Skeletal muscle satellite cell (primary cell): ENCODE data around the gene DDX47.
A peak's percentile ranks its signal among the peaks of the same experiment; 100 is the strongest.
"Not testable (repeated sequence)": the region's sequence is repeated elsewhere in the genome, so short reads cannot be mapped to it uniquely, and the experiment has no call there.

Experiments
- H3K27me3 ChIP-seq: 2 replicates; pipeline ENCODE4 v1.7.0; 2013; ENCODE audit warnings: low read length; ENCODE audit not compliant: control insufficient read depth, insufficient read depth
- H3K36me3 ChIP-seq: 2 replicates; pipeline ENCODE4 v1.7.0; 2013; ENCODE audit warnings: mild to moderate bottlenecking, control low read depth, low read length; ENCODE audit not compliant: insufficient read depth
- H3K4me1 ChIP-seq: 2 replicates; pipeline ENCODE4 v1.7.0; 2013; ENCODE audit warnings: low read length; ENCODE audit not compliant: control insufficient read depth, insufficient read depth
- H3K4me2 ChIP-seq: 2 replicates; pipeline ENCODE4 v1.7.0; 2013; ENCODE audit warnings: mild to moderate bottlenecking, low read length
- H3K4me3 ChIP-seq: 2 replicates; pipeline ENCODE4 v1.7.0; 2013; ENCODE audit warnings: low read length
- H3K9ac ChIP-seq: 2 replicates; pipeline ENCODE4 v1.7.0; 2013; ENCODE audit warnings: mild to moderate bottlenecking, low read depth, low read length, moderate library complexity
- H3K9me3 ChIP-seq: replicated peaks from 2 replicates; pipeline ENCODE4 v1.7.0; 2013; ENCODE audit warnings: mild to moderate bottlenecking, control low read depth, low read length

The DDX47 gene

DNA sequence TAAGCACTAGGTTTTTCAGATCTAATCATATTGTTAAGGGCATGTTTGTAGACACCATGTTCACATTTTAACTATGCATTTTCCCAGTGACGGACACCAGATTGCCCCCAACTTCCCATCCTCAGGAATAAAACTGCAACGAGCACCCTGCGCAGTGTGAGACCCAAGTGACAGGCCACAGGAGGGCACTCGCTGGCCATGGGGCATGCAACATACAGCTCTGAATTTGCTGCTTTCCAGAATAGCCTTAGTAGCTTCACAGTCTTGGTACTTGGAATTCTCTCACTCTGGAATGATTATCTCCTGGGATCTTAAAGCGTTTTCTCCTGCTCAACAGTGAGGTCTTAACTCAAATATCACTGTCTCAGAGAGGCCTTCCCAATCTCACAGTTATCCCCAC is 972 bp upstream of the DDX47 start:
- H3K9ac ChIP-seq, result no peak overlapping the region
- no peak overlapping the region for H3K4me3 ChIP-seq
- H3K27me3 ChIP-seq, result no peaks in the 10 kb centered on the region
- H3K4me1 ChIP-seq, result peaks cover 25% of the 10 kb centered on the region
- H3K9me3 ChIP-seq, result no peaks in the 10 kb centered on the region
- no peak overlapping the region for H3K4me2 ChIP-seq
- peaks cover 24% of the 10 kb centered on the region for H3K36me3 ChIP-seq

DNA sequence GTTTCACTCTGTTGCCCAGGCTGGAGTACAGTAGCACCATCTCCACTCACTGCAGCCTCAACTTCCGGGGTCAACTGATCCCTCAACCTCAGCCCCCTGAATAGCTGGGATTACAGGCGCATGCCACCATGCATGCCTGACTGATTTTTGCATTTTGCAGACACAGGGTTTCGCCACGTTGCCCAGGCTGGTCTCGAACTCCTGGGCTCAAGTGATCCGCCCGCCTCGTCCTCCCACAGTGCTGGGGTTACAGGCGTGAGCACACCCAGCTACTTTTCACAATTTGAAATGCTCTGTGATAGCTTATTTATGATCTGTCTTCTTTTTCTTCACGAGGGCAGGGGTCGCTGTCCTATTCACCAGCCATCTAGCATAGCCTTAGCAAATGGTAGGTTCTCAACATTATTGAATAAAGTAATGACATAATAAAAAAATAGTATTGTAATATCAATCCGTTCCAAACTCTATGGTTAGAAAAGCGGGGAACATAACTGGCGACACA is 477 bp upstream of the DDX47 start:
- Histone ChIP-seq H3K9ac (no peak overlapping the region), H3K4me1 (peaks cover 22% of the 10 kb centered on the region), H3K4me3 (no peak overlapping the region)

DNA sequence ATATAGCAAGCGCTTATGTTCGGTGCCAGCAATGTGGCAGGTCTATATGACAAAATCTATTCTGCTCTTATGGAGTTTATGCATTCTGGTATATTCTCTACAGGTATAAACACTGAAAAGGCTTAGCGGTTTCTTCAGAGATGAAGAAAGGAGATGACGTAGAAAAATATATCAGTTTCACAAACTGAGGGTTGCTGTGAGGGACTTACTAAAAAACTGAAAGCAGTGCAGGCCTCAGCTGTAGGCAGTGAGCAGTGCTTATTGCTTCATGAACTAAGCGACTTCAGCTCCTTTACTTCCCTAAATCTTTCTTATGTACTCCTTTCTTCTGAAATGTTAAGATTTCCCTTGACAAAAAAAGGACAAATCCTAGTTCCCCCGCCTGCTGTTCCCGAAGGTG is 4.5 kb downstream of the DDX47 start:
- Histone ChIP-seq H3K4me3 (no peak overlapping the region), H3K27me3 (no peaks in the 10 kb centered on the region), H3K9ac (no peak overlapping the region), H3K36me3 (peaks cover 53% of the 10 kb centered on the region), H3K4me1 (peaks cover 36% of the 10 kb centered on the region), H3K4me2 (no peak overlapping the region), H3K9me3 (no peaks in the 10 kb centered on the region)

More for the DNA sequence above, 477 bp upstream of the DDX47 start:
- no peaks in the 10 kb centered on the region for H3K27me3 ChIP-seq
- peaks cover 29% of the 10 kb centered on the region for H3K36me3 ChIP-seq
- no peaks in the 10 kb centered on the region for H3K9me3 ChIP-seq
- H3K4me2 ChIP-seq, result no peak overlapping the region

GRCh38 chr12:12818701-12819100 is 5.6 kb downstream of the DDX47 start:
- Histone ChIP-seq H3K9me3 (no peaks in the 10 kb centered on the region), H3K4me3 (no peak overlapping the region), H3K4me2 (no peak overlapping the region), H3K9ac (peak overlapping the region; percentile 73), H3K36me3 (peaks cover 64% of the 10 kb centered on the region), H3K27me3 (no peaks in the 10 kb centered on the region), H3K4me1 (peaks cover 46% of the 10 kb centered on the region)

GRCh38 chr12:12819221-12819620 is 6.1 kb downstream of the DDX47 start:
- Histone ChIP-seq H3K9ac (peak overlapping the region; percentile 73), H3K27me3 (no peaks in the 10 kb centered on the region), H3K9me3 (no peaks in the 10 kb centered on the region), H3K4me1 (peaks cover 43% of the 10 kb centered on the region), H3K4me3 (no peak overlapping the region), H3K4me2 (peak overlapping the region; percentile 62), H3K36me3 (peaks cover 69% of the 10 kb centered on the region)

DNA sequence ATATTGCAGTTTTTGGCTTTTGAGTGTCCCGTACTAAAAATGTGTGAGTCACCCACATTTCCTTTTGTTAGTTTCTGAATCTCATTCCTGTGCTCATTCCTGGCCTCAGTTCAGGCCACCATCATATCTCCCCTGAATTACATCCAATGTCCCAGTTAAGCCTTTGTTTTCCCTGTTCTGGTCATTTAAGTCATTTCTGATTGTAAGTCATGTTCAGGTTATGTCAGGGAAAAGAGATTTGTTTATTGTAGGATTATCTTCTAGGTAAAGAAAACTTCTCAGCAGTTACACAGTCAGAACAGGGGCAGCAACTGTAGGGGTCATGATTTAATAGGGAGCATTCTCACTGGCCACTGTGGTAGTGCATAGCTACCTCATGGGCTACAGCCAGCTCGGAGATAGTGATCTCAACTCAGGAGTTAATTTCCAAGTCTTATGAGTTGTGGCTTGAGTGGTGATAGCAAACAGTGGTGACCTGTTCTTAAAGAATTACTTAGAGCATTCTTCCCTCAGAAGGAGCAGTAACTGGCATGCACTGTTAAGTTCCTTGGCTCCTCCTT is 6.7 kb downstream of the DDX47 start:
- Histone ChIP-seq H3K4me2 (peak overlapping the region; percentile 62), H3K9ac (peak overlapping the region; percentile 73), H3K27me3 (no peaks in the 10 kb centered on the region), H3K36me3 (peaks cover 73% of the 10 kb centered on the region), H3K4me1 (peaks cover 40% of the 10 kb centered on the region), H3K9me3 (no peaks in the 10 kb centered on the region), H3K4me3 (peak overlapping the region; percentile 13)

- not testable (repeated sequence) for H3K4me3 ChIP-seq, H3K27me3 ChIP-seq, H3K9me3 ChIP-seq
- Histone ChIP-seq H3K4me2 (peak overlapping the region; percentile 62), H3K36me3 (peaks cover 73% of the 10 kb centered on the region), H3K9ac (peak overlapping the region; percentile 52), H3K4me1 (peaks cover 39% of the 10 kb centered on the region)
Observed at GRCh38 chr12:12820376-12820775, 7.2 kb downstream of the DDX47 start.

DNA sequence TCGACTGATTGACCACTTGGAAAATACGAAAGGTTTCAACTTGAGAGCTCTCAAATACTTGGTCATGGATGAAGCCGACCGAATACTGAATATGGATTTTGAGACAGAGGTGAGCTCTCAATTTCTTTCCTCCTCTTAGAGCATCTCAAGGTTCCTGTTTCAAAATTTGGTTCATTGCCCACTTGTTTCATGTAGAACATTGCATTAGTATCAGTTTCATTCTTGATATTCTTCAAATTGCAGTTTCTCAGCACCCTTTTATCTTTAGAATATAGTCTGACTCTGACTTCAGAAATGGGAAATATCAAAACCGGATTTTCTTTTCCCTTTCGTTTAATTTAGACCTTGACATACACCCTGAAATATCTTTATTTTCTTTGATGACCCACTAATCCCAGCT is 8.8 kb downstream of the DDX47 start:
- H3K27me3 ChIP-seq, result no peaks in the 10 kb centered on the region
- H3K4me2 ChIP-seq, result no peak overlapping the region
- no peaks in the 10 kb centered on the region for H3K9me3 ChIP-seq
- no peak overlapping the region for H3K9ac ChIP-seq
- H3K4me1 ChIP-seq, result peaks cover 39% of the 10 kb centered on the region
- peaks cover 72% of the 10 kb centered on the region for H3K36me3 ChIP-seq
- H3K4me3 ChIP-seq, result no peak overlapping the region

DNA sequence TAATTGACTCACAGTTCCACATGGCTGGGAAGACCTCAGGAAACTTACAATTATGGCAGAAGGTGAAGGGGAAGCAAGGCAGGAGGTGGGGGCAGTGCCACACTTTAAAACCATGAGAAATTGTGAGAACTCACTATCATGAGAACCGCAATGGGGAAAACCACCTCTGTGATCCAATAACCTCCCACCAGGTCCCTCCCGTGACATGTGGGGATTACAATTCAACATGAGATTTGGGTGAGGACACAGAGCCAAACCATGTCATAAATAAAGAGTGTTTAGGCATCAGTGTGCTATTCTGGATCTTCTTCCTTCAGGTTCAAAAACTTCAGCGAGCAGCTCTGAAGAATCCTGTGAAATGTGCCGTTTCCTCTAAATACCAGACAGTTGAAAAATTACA is 9.7 kb downstream of the DDX47 start:
- Histone ChIP-seq H3K36me3 (peaks cover 70% of the 10 kb centered on the region), H3K4me1 (peaks cover 39% of the 10 kb centered on the region), H3K9me3 (no peaks in the 10 kb centered on the region), H3K27me3 (no peaks in the 10 kb centered on the region), H3K4me3 (no peak overlapping the region), H3K9ac (no peak overlapping the region), H3K4me2 (no peak overlapping the region)

DNA sequence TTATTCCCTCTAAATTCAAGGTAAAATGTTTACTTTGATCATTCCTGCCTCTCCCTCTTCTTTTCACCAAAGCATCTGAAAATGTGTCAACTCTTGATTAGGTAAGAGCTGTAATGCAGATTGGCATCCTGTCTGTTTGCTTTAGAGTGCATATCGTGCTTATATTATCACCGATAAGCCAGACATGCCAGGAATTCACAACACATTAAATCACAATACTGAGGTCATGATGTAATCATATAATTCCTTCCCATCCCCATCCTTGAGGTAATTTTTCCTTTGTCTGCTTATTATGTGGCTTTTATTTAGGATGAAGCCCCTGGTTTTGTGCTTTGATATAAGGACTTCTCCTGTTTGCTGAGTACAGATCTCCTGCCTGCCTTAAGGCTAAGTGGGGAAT is 10.2 kb downstream of the DDX47 start:
- H3K4me2 ChIP-seq, result no peak overlapping the region
- no peak overlapping the region for H3K4me3 ChIP-seq
- H3K27me3 ChIP-seq, result no peaks in the 10 kb centered on the region
- peak overlapping the region; percentile 15 for H3K9ac ChIP-seq
- H3K9me3 ChIP-seq, result no peaks in the 10 kb centered on the region
- peaks cover 71% of the 10 kb centered on the region for H3K36me3 ChIP-seq
- peaks cover 39% of the 10 kb centered on the region for H3K4me1 ChIP-seq

- peaks cover 75% of the 10 kb centered on the region for H3K36me3 ChIP-seq
- H3K4me1 ChIP-seq, result peaks cover 35% of the 10 kb centered on the region
- H3K9ac ChIP-seq, result peak overlapping the region; percentile 15
Observed at GRCh38 chr12:12823811-12824210, 10.7 kb downstream of the DDX47 start.

DNA sequence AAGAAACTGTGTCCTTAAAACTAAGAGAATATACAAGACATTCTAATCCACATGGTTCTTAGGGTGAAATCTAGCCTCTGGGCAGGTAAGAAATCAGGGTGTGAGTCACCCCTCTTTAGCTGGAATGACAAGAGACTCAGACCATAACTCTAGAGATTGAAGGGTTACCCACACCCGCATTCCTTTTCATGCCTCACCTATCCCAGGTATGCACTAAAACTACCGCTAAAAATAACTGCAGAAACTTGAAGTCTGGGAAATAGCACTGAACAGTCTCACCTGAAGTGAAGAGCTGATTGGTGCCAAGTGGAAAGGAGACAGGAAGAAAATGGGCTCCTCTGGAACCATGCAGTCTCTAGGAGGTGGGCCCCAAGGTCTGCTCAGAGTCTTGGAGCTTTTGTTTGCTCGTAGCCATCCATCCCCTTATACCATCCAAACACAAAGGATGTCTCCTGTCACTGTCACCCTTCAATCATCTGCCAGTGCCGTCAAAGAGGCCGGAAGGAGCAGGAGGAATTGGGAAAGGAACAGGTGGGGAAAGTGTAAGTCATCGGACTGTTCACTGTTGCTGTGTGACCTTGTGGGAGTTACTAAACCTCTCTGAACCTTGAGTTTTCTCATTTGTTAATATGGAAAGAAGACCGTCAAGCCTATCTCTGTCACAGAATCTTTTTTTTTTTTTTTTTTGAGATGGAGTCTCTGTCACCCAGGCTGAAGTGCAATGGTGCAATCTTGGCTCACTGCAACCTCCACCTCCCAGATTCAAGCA is 22.4 kb downstream of the DDX47 start:
- Histone ChIP-seq H3K36me3 (peaks cover 21% of the 10 kb centered on the region), H3K9ac (no peak overlapping the region), H3K9me3 (no peaks in the 10 kb centered on the region), H3K4me2 (no peak overlapping the region), H3K4me3 (no peak overlapping the region), H3K4me1 (peaks cover 43% of the 10 kb centered on the region), H3K27me3 (no peaks in the 10 kb centered on the region)

More at GRCh38 chr12:12823811-12824210, 10.7 kb downstream of the DDX47 start:
- no peaks in the 10 kb centered on the region for H3K27me3 ChIP-seq
- no peaks in the 10 kb centered on the region for H3K9me3 ChIP-seq
- H3K4me3 ChIP-seq, result no peak overlapping the region
- no peak overlapping the region for H3K4me2 ChIP-seq
